HG03097 (cell line): ENCODE results near the gene FERMT3.

Source experiments
- ATAC-seq: cut with Tn5 transposase; IDR thresholded peaks from one replicate; pipeline ENCODE4 v1.9.1; 2021; ENCODE audit not compliant: unreplicated experiment, low FRiP score

The FERMT3 gene

GRCh38 chr11:64247729-64248531 is 41.4 kb downstream of the FERMT3 start:
- ATAC-seq: no peak

GRCh38 chr11:64248578-64248977 is 42.1 kb downstream of the FERMT3 start:
- ATAC-seq: no peak

GRCh38 chr11:64249038-64249437 is 42.5 kb downstream of the FERMT3 start:
- no peak for ATAC-seq

- no peak for ATAC-seq
Observed at GRCh38 chr11:64249563-64250414, 43.3 kb downstream of the FERMT3 start.

- ATAC-seq: no peak
Observed at GRCh38 chr11:64250415-64251015, 44.0 kb downstream of the FERMT3 start.

GRCh38 chr11:64251016-64251752 is 44.7 kb downstream of the FERMT3 start, which contains the start of gene PLCB3:
Gene PLCB3, plus strand, starts transcription at chr11:64251530. Its CDS starts 120 bp downstream, at chr11:64251650.
- ATAC-seq: no peak

GRCh38 chr11:64251753-64252002 is 45.2 kb downstream of the FERMT3 start:
- no peak for ATAC-seq

GRCh38 chr11:64252003-64252872 is 45.7 kb downstream of the FERMT3 start:
- ATAC-seq: no peak

- no peak for ATAC-seq
Observed at GRCh38 chr11:64253043-64253442, 46.5 kb downstream of the FERMT3 start.

- ATAC-seq: no peak
Observed at GRCh38 chr11:64253481-64253880, 47.0 kb downstream of the FERMT3 start.

GRCh38 chr11:64254326-64254725 is 47.8 kb downstream of the FERMT3 start:
- no peak for ATAC-seq

GRCh38 chr11:64255135-64256128 is 48.9 kb downstream of the FERMT3 start:
- no peak for ATAC-seq

GRCh38 chr11:64256300-64256699 is 49.8 kb downstream of the FERMT3 start:
- ATAC-seq: no peak

GRCh38 chr11:64258356-64258755 is 51.8 kb downstream of the FERMT3 start:
- no peak for ATAC-seq

- ATAC-seq: no peak
Observed at GRCh38 chr11:64258946-64259532, 52.5 kb downstream of the FERMT3 start.

GRCh38 chr11:64259533-64260067 is 53.1 kb downstream of the FERMT3 start:
- ATAC-seq: no peak

- ATAC-seq: no peak
Observed at GRCh38 chr11:64260147-64260708, 53.7 kb downstream of the FERMT3 start.
